WERI-Rb-1 (cell line): Measurements from ENCODE around the gene SDC3.
A peak's percentile ranks its signal among the peaks of the same experiment; 100 is the strongest.

Experiments used
- DNase-seq: peaks from one replicate; pipeline ENCODE4 v3.0.0-alpha.2; 2020
- H3K27ac ChIP-seq: fragments of 250-450 bp; sonication (Bioruptor Pico); 2 replicates; pipeline ENCODE4 v1.5.1; 2020; ENCODE audit warnings: mild to moderate bottlenecking, moderate library complexity
- H3K27me3 ChIP-seq: fragments of 250-450 bp; sonication (Bioruptor Pico); 2 replicates; pipeline ENCODE4 v1.5.1; 2021; ENCODE audit warnings: mild to moderate bottlenecking, low read depth, moderate library complexity; ENCODE audit not compliant: insufficient read depth, severe bottlenecking
- H3K36me3 ChIP-seq: fragments of 250-450 bp; sonication (Bioruptor Pico); 2 replicates; pipeline ENCODE4 v1.5.1; 2020; ENCODE audit warnings: mild to moderate bottlenecking, moderate library complexity
- H3K4me3 ChIP-seq: 2 replicates; pipeline ENCODE4 v1.5.1; 2011; ENCODE audit warnings: low read depth, mild to moderate bottlenecking, control low read depth, low read length
- H3K9me3 ChIP-seq: fragments of 250-450 bp; sonication (Bioruptor Pico); 2 replicates; pipeline ENCODE4 v1.5.1; 2021; ENCODE audit warnings: mild to moderate bottlenecking, moderate library complexity; ENCODE audit not compliant: severe bottlenecking
- CTCF ChIP-seq: IDR thresholded peaks from 2 replicates; pipeline ENCODE4 v1.5.1; 2011; ENCODE audit warnings: low read depth, mild to moderate bottlenecking, control low read depth, inconsistent platforms, low read length

Gene SDC3

GRCh38 chr1:30823627-30823968, 85.0 kb downstream of the SDC3 start:
- no peak for TF ChIP-seq CTCF
- Histone ChIP-seq H3K27ac (peak overlapping the region; percentile 73; the same call in 1 of the 2 replicates), H3K9me3 (no peaks in the 10 kb centered on the region), H3K27me3 (no peaks in the 10 kb centered on the region), H3K4me3 (peak overlapping the region; percentile 42), H3K36me3 (no peaks in the 10 kb centered on the region)
- no peak for DNase-seq

- TF ChIP-seq CTCF: no peak
- DNase-seq: no peak
- Histone ChIP-seq H3K9me3 (no peaks in the 10 kb centered on the region), H3K4me3 (no peak overlapping the region), H3K27ac (no peak overlapping the region), H3K36me3 (no peaks in the 10 kb centered on the region), H3K27me3 (no peaks in the 10 kb centered on the region)
Measured at GRCh38 chr1:30822966-30823581, 85.5 kb downstream of the SDC3 start.

DNA sequence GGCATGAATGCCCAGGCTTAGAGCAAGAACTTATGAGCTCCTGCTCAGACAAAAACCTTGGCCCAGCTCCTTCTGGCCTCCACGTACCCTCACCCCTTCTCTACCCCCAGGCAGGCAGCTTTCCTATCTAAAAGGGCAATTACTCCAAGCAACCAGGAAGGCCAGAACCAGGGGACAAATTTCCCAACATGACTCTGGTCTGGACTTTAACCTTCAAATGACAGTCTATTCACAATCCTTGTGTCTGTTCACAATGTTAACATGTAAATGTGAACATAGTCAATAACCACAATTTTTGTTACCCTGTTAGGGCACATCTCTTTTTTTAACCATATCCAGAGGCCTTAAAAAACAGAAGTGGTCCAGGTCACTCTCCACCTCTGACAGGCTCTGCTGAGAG, 86.6 kb downstream of the SDC3 start:
- no peak for DNase-seq
- no peak overlapping the region for H3K27ac ChIP-seq
- H3K9me3 ChIP-seq: no peaks in the 10 kb centered on the region
- H3K27me3 ChIP-seq: no peaks in the 10 kb centered on the region
- H3K36me3 ChIP-seq: no peaks in the 10 kb centered on the region
- H3K4me3 ChIP-seq: no peak overlapping the region
- no peak for TF ChIP-seq CTCF

GRCh38 chr1:30820299-30820698, 88.3 kb downstream of the SDC3 start:
- no peak for TF ChIP-seq CTCF
- no peaks in the 10 kb centered on the region for H3K36me3 ChIP-seq
- H3K27ac ChIP-seq: no peak overlapping the region
- no peak overlapping the region for H3K4me3 ChIP-seq
- H3K27me3 ChIP-seq: no peaks in the 10 kb centered on the region
- H3K9me3 ChIP-seq: no peaks in the 10 kb centered on the region
- DNase-seq: no peak
